Activated CD4-positive, alpha-beta T cell treated with anti-CD3 and anti-CD28 coated beads, Interleukin-2, amount 10 ng/mL, durations not matched to agents 24 days and 14 days (primary cell): Measurements from ENCODE around the gene PPP1R14C. TPM values are rescaled to one million over a fixed set of nuclear protein-coding genes. Genes with fewer than 3 reads are reported as not detected.

Experiments
- DNase-seq: peaks from one replicate; pipeline ENCODE4 v3.0.0; 2022
- H3K27ac Mint-ChIP-seq: one replicate; pipeline ENCODE4 v1.8.0; 2022; ENCODE audit warnings: mild to moderate bottlenecking, mixed read lengths
- H3K27me3 Mint-ChIP-seq: one replicate; pipeline ENCODE4 v1.8.0; 2022; ENCODE audit warnings: mixed read lengths
- H3K36me3 Mint-ChIP-seq: one replicate; pipeline ENCODE4 v1.8.0; 2022; ENCODE audit warnings: low read depth, mild to moderate bottlenecking, mixed read lengths
- H3K4me1 Mint-ChIP-seq: one replicate; pipeline ENCODE4 v1.8.0; 2021; ENCODE audit warnings: mixed read lengths
- H3K4me3 Mint-ChIP-seq: one replicate; pipeline ENCODE4 v1.8.0; 2022; ENCODE audit warnings: mild to moderate bottlenecking, moderate library complexity, mixed read lengths
- H3K9me3 Mint-ChIP-seq: one replicate; pipeline ENCODE4 v1.8.0; 2021; ENCODE audit warnings: mixed read lengths
- intact Hi-C: fragments of 100-400 bp; cut with micrococcal nuclease; formaldehyde crosslinking; loops from one replicate; pipeline ENCODE4 v1.15.1; 2023
- total RNA-seq: library from RNA; stranded (reverse); gene quantifications from 2 replicates; pipeline ENCODE4 v1.2.3, GENCODE V29; 2022

Gene PPP1R14C
- total RNA-seq, 1 donor from 2014 or later, result 0.19 TPM

GRCh38 chr6:150214310-150214709, 71.5 kb downstream of the PPP1R14C start:
- H3K4me3 Mint-ChIP-seq, result no peak overlapping the region
- H3K27ac Mint-ChIP-seq, result no peak overlapping the region
- no peak for DNase-seq
- H3K36me3 Mint-ChIP-seq, result no peaks in the 10 kb centered on the region
- intact Hi-C loops, result no loop called here
- no peaks in the 10 kb centered on the region for H3K4me1 Mint-ChIP-seq
- H3K27me3 Mint-ChIP-seq, result peaks cover 6% of the 10 kb centered on the region
- no peaks in the 10 kb centered on the region for H3K9me3 Mint-ChIP-seq

DNA sequence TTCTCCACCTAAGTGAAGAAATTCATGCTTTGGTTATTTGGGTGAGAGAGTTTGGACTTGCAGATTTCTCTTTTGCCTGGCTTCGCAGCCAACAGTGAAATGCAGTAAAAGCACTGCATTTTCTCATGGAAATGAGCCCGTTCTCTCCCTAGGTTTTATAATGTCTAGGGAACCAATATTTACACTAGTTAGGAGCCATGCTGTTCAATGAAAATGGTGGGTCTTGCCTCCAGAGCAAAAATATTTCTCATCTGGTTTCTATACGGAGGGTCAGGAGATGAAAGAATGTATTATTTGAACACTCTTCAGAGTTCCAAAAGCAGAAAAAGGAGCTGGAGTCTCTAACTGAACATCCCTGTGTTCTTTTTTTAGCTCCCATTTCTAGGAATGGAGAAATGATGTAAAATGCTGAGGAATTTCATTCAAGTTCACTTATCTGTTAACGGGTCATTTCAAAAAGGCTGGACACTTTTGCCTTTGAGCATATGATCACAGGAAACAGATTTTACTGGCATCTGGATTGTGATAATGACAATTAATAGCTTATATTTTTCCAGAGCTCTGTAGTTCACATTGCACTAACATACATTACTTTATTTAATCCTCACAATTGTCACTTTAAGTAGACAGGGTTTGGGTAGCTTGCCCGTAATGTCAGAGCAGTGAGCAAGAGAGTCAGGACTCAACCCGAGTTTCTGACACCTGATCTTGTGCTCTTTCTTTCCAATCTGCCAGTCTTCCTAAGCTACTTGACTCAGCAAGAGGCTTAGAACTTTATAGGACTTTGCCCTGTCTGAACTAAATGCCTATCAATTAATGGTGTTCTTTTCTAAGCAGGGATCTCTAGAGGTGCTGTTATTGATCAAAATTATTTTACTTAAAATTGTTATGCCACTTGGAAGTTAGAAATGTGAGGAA, 78.0 kb downstream of the PPP1R14C start:
- Mint-ChIP-seq H3K9me3 (no peaks in the 10 kb centered on the region), H3K4me3 (no peak overlapping the region), H3K4me1 (no peaks in the 10 kb centered on the region), H3K27ac (no peak overlapping the region), H3K27me3 (peaks cover 30% of the 10 kb centered on the region), H3K36me3 (no peaks in the 10 kb centered on the region)
- no peak for DNase-seq
- intact Hi-C loops, result no loop called here

DNA sequence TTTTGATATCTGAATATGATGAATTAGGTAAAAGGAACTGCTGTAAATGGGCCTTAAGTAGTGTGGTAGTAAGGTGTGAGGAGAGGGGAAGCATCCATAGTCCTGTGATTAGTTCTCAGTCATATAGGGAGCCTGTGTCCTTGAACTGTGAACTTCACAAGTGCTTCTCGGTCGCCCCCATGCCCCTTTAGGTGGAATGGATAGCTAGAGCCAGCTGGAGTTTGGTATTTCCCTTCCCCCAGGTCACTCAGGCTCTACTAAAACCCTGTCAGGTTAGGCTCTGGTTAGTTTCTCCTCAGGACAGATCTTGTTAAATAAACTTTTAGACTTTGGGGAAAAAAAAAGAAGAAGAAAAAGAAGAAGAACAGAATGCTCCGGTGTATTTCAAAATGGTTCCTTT, 82.0 kb downstream of the PPP1R14C start:
- no peak for DNase-seq
- H3K4me3 Mint-ChIP-seq, result no peak overlapping the region
- H3K36me3 Mint-ChIP-seq, result no peaks in the 10 kb centered on the region
- H3K4me1 Mint-ChIP-seq, result no peaks in the 10 kb centered on the region
- no peaks in the 10 kb centered on the region for H3K9me3 Mint-ChIP-seq
- H3K27ac Mint-ChIP-seq, result no peak overlapping the region
- intact Hi-C loops, result no loop called here
- H3K27me3 Mint-ChIP-seq, result peaks cover 43% of the 10 kb centered on the region

DNA sequence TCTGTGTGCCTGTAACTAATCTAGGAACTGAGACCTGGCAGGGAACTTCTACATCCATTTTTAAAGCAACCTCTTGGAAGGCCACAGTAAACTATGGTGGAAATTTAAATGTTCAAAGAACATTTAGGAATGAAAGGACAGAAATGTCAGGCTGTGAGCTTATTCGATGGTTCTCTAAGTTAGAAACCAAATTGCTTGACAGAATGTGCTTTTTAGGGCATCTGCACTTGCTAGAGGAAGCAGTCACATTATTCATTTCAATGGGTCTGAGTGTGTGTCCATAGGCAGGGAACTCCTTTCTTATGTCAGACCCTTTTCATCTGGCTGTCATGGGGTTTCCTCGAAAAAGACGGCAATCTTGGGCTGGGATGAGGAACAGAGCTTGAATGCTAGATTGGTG, 84.4 kb downstream of the PPP1R14C start:
- Mint-ChIP-seq H3K9me3 (no peaks in the 10 kb centered on the region), H3K27ac (no peak overlapping the region), H3K4me3 (no peak overlapping the region), H3K27me3 (peaks cover 35% of the 10 kb centered on the region), H3K36me3 (no peaks in the 10 kb centered on the region), H3K4me1 (no peaks in the 10 kb centered on the region)
- no peak for DNase-seq
- intact Hi-C loops, result no loop called here

GRCh38 chr6:150228072-150228733, 85.4 kb downstream of the PPP1R14C start:
- Mint-ChIP-seq H3K36me3 (peaks cover 2% of the 10 kb centered on the region), H3K27me3 (peaks cover 32% of the 10 kb centered on the region)

GRCh38 chr6:150229436-150230163, 86.8 kb downstream of the PPP1R14C start:
- Mint-ChIP-seq H3K4me1 (peaks cover 2% of the 10 kb centered on the region), H3K9me3 (peaks cover 6% of the 10 kb centered on the region), H3K27ac (no peak overlapping the region), H3K4me3 (no peak overlapping the region), H3K36me3 (peaks cover 2% of the 10 kb centered on the region), H3K27me3 (peaks cover 26% of the 10 kb centered on the region)
- intact Hi-C loops, result no loop called here
- no peak for DNase-seq

More at GRCh38 chr6:150228072-150228733, 85.4 kb downstream of the PPP1R14C start:
- no peak for DNase-seq
- intact Hi-C loops, result no loop called here
- H3K4me3 Mint-ChIP-seq, result no peak overlapping the region
- H3K27ac Mint-ChIP-seq, result no peak overlapping the region
- peaks cover 2% of the 10 kb centered on the region for H3K4me1 Mint-ChIP-seq
- peaks cover 6% of the 10 kb centered on the region for H3K9me3 Mint-ChIP-seq

DNA sequence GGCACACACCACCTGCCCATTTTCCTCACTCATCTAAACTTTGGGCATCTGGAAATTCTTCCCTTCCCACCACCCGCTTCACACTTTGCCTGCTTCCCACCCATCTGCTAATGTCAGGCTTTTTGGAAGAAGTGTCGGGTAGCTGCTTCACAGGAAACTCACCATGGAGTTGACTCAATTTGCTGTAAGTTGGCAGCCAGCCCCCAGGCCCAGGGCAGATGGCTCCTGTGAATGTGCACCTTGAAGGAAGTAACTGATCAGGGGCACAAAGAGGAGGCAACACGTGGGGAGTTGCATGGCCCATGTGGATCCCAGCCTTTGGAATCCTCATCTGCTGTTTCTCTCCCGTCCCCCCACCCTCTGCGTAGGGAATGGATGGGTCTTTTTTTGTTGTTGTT, 87.3 kb downstream of the PPP1R14C start:
- DNase-seq, result no peak
- peaks cover 6% of the 10 kb centered on the region for H3K9me3 Mint-ChIP-seq
- H3K4me1 Mint-ChIP-seq, result peaks cover 3% of the 10 kb centered on the region
- H3K27me3 Mint-ChIP-seq, result peaks cover 21% of the 10 kb centered on the region
- H3K27ac Mint-ChIP-seq, result no peak overlapping the region
- peaks cover 2% of the 10 kb centered on the region for H3K36me3 Mint-ChIP-seq
- H3K4me3 Mint-ChIP-seq, result no peak overlapping the region
- intact Hi-C loops, result no loop called here

DNA sequence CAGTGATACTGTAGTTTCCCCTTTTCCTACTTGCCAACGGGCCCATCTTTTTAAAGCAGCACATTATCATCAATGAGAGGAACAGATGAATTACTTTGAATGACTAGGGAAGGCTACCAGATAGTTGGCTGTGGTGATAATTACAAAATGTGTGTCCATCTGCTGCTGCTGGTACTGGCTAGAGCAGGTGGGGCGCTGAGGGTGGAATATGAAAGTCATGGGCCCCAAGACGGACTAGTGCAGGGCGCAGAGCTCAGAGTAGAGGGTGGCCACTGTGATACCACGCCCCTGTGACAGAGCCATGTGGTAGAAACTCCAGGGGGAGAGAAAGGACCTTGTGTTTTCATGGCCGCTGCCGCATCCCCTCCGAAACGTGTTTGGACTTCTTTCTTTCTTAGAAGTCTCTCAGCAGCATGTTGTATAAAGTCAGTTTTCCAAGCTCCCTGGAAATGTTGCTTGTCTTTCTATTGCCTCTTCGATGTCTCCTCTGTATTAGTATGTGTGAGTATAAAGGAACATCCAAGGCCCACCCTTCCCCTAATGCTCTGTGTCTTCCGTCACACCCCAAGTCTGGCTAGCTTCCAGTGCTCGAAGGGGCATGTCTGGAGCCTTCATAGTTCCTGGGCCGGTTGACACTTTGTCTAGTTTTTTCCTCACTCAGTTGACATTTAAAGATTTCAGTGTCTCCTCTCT, 88.1 kb downstream of the PPP1R14C start:
- Mint-ChIP-seq H3K9me3 (peaks cover 6% of the 10 kb centered on the region), H3K4me3 (no peak overlapping the region), H3K36me3 (peaks cover 2% of the 10 kb centered on the region), H3K27me3 (peaks cover 17% of the 10 kb centered on the region), H3K27ac (no peak overlapping the region), H3K4me1 (peaks cover 6% of the 10 kb centered on the region)
- intact Hi-C loops, result no loop called here
- no peak for DNase-seq

- peaks cover 6% of the 10 kb centered on the region for H3K9me3 Mint-ChIP-seq
- H3K4me1 Mint-ChIP-seq, result peaks cover 6% of the 10 kb centered on the region
- no peak overlapping the region for H3K27ac Mint-ChIP-seq
- intact Hi-C loops, result no loop called here
- H3K36me3 Mint-ChIP-seq, result peaks cover 2% of the 10 kb centered on the region
- H3K4me3 Mint-ChIP-seq, result no peak overlapping the region
- no peak for DNase-seq
- H3K27me3 Mint-ChIP-seq, result peaks cover 19% of the 10 kb centered on the region
Observed at GRCh38 chr6:150231525-150231850, 88.6 kb downstream of the PPP1R14C start.

GRCh38 chr6:150233843-150234269, 91.0 kb downstream of the PPP1R14C start:
- intact Hi-C loops, result no loop called here
- Mint-ChIP-seq H3K4me1 (peaks cover 9% of the 10 kb centered on the region), H3K4me3 (no peak overlapping the region), H3K27me3 (peaks cover 13% of the 10 kb centered on the region), H3K36me3 (peaks cover 2% of the 10 kb centered on the region), H3K9me3 (peaks cover 6% of the 10 kb centered on the region), H3K27ac (no peak overlapping the region)
- DNase-seq, result no peak

- Mint-ChIP-seq H3K4me1 (peaks cover 9% of the 10 kb centered on the region), H3K9me3 (peaks cover 10% of the 10 kb centered on the region), H3K4me3 (no peak overlapping the region), H3K27ac (no peak overlapping the region), H3K27me3 (peaks cover 17% of the 10 kb centered on the region), H3K36me3 (peaks cover 2% of the 10 kb centered on the region)
- no peak for DNase-seq
- intact Hi-C loops, result no loop called here
Observed at GRCh38 chr6:150235218-150235617, 92.4 kb downstream of the PPP1R14C start.

GRCh38 chr6:150236114-150236513, 93.3 kb downstream of the PPP1R14C start:
- intact Hi-C loops, result no loop called here
- H3K4me1 Mint-ChIP-seq, result peaks cover 9% of the 10 kb centered on the region
- no peak for DNase-seq

DNA sequence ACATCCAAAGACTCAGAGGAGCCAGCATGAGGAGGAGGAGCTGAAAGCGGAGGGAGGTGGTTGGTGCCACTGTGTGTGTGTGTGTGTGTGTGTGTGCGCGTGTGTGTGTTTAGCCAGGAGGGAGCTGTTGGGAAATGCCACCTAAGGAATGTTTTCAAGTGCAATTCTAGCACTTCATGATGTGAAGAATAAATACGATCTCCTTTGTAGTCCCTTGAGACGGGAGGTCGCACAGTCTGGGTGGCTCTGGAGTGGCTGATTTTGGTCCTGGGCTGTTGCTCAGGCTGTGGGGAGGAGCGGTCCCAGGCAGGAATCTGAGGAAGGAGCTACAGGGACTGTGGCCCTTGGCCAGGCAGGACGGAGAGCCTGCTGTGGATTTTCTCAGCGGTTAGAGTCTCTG, 93.7 kb downstream of the PPP1R14C start:
- Mint-ChIP-seq H3K9me3 (peaks cover 10% of the 10 kb centered on the region), H3K27ac (no peak overlapping the region), H3K4me3 (no peak overlapping the region), H3K36me3 (peaks cover 2% of the 10 kb centered on the region), H3K4me1 (peaks cover 10% of the 10 kb centered on the region), H3K27me3 (peaks cover 12% of the 10 kb centered on the region)
- intact Hi-C loops, result no loop called here
- no peak for DNase-seq

More at GRCh38 chr6:150236114-150236513, 93.3 kb downstream of the PPP1R14C start:
- Mint-ChIP-seq H3K4me3 (no peak overlapping the region), H3K27me3 (peaks cover 15% of the 10 kb centered on the region), H3K9me3 (peaks cover 10% of the 10 kb centered on the region), H3K36me3 (peaks cover 2% of the 10 kb centered on the region), H3K27ac (no peak overlapping the region)
